GM19438 (cell line): Measurements from ENCODE around the gene DSP.
A peak's percentile ranks its signal among the peaks of the same experiment; 100 is the strongest.

Source experiments
- ATAC-seq: cut with Tn5 transposase; IDR thresholded peaks from one replicate; pipeline ENCODE4 v1.9.1; 2021; ENCODE audit warnings: low read depth; ENCODE audit not compliant: unreplicated experiment

Gene DSP

GRCh38 chr6:7559651-7560385, 18.3 kb downstream of the DSP start:
- ATAC-seq, result no peak

GRCh38 chr6:7561153-7561964, 19.9 kb downstream of the DSP start:
- no peak for ATAC-seq

GRCh38 chr6:7562769-7563168, 21.3 kb downstream of the DSP start:
- ATAC-seq, result no peak

GRCh38 chr6:7566107-7566506, 24.6 kb downstream of the DSP start:
- no peak for ATAC-seq

GRCh38 chr6:7566617-7567173, 25.2 kb downstream of the DSP start:
- ATAC-seq, result no peak

- no peak for ATAC-seq
These were observed 26.6 kb downstream of the DSP start for GRCh38 chr6:7568021-7568420.

GRCh38 chr6:7569082-7569481, 27.6 kb downstream of the DSP start:
- ATAC-seq, result no peak

- ATAC-seq, result no peak
These were observed 30.9 kb downstream of the DSP start for GRCh38 chr6:7572213-7572943.

- ATAC-seq, result no peak
These were observed 33.0 kb downstream of the DSP start for GRCh38 chr6:7574500-7574899.

- no peak for ATAC-seq
These were observed 37.0 kb downstream of the DSP start for GRCh38 chr6:7578516-7578915.

GRCh38 chr6:7578931-7579330, 37.5 kb downstream of the DSP start:
- ATAC-seq, result no peak

- no peak for ATAC-seq
These were observed 38.4 kb downstream of the DSP start for GRCh38 chr6:7579851-7580250.

- no peak for ATAC-seq
These were observed 39.1 kb downstream of the DSP start for GRCh38 chr6:7580537-7580926.

- no peak for ATAC-seq
These were observed 39.6 kb downstream of the DSP start for GRCh38 chr6:7580927-7581618.

- no peak for ATAC-seq
These were observed 43.9 kb downstream of the DSP start for GRCh38 chr6:7585287-7585930.

GRCh38 chr6:7587631-7588100, 46.2 kb downstream of the DSP start:
- ATAC-seq, result no peak

GRCh38 chr6:7588506-7588905, 47.0 kb downstream of the DSP start:
- ATAC-seq, result no peak

- no peak for ATAC-seq
These were observed 47.8 kb downstream of the DSP start for GRCh38 chr6:7589221-7589620.

- peak; percentile 100 for ATAC-seq
These were observed 48.8 kb downstream of the DSP start, which contains the start of gene SNRNP48 for GRCh38 chr6:7589949-7590917. SNRNP48 (plus strand) TSS chr6:7590198; CDS start chr6:7590258, 60 bp downstream.
